Breast epithelium (tissue), 4 donors: Measurements from ENCODE around the gene REPS1. TPM values are rescaled to one million over a fixed set of nuclear protein-coding genes. Genes with fewer than 3 reads are reported as not detected.

ENCODE experiments used
- DNase-seq, 2 donors: peaks; one replicate each; pipeline ENCODE4 v3.0.0-alpha.2; 2019; ENCODE audit warnings: low spot score in 2 of 2
- H3K27ac ChIP-seq, 2 donors: fragments of 200-600 bp; sonication (generic) in 1 of 2; one replicate each; pipeline ENCODE4 v1.5.1; 2016 to 2019; ENCODE audit warnings: mild to moderate bottlenecking in 1 of 2
- H3K27me3 ChIP-seq, 2 donors: fragments of 200-600 bp; sonication (generic) in 1 of 2; one replicate each; pipeline versions ENCODE4 v1.5.1 to v1.6.0; 2017 to 2019; ENCODE audit warnings: control low read depth in 1 of 2, mild to moderate bottlenecking in 1 of 2
- H3K36me3 ChIP-seq: fragments of 200-600 bp; one replicate; pipeline ENCODE4 v1.5.1; 2019
- H3K4me1 ChIP-seq, 2 donors: fragments of 200-600 bp; sonication (generic); one replicate each; pipeline ENCODE4 v1.5.1; 2016 to 2019; ENCODE audit warnings: control low read depth in 1 of 2
- H3K4me3 ChIP-seq, 3 donors: fragments of 200-600 bp; sonication (generic); 1 replicate in 2 of 3; 2 replicates in 1 of 3; pipeline ENCODE4 v1.5.1; 2016 to 2019; ENCODE audit warnings: mild to moderate bottlenecking in 3 of 3, moderate library complexity in 2 of 3
- H3K9me3 ChIP-seq, 2 donors: fragments of 200-600 bp; sonication (generic) in 1 of 2; one replicate each; pipeline ENCODE4 v1.5.1; 2016 to 2019; ENCODE audit warnings: control low read depth in 1 of 2
- CTCF ChIP-seq, 3 donors: fragments of 450-650 bp; IDR thresholded peaks; one replicate each; pipeline ENCODE4 v1.5.1; 2016 to 2017; ENCODE audit warnings: antibody characterized with exemption in 3 of 3, mild to moderate bottlenecking in 3 of 3, moderate library complexity in 3 of 3
- POLR2A ChIP-seq: fragments of 450-650 bp; IDR thresholded peaks from one replicate; pipeline ENCODE4 v1.6.1; 2016; ENCODE audit warnings: antibody characterized with exemption, mild to moderate bottlenecking, moderate library complexity
- POLR2AphosphoS5 ChIP-seq, 3 donors: sonication (generic); formaldehyde crosslinking; IDR thresholded peaks; one replicate each; pipeline ENCODE4 v1.6.1; 2017; ENCODE audit warnings: antibody characterized with exemption in 3 of 3
- intact Hi-C: fragments of 100-400 bp; cut with DNase I; formaldehyde crosslinking; loops from one replicate; pipeline ENCODE4 v1.15.1; 2023; ENCODE audit warnings: low total_unique reads
- total RNA-seq, 3 donors: library from RNA; depleted of rRNA; stranded (reverse); fragments of >200 nt; gene quantifications; one replicate each; pipeline ENCODE4 v1.1.0, GENCODE V29; 2016

REPS1 gene
- total RNA-seq, 3 donors from 2014 or later = 40.5 to 79.9 (median 66.5) TPM

- Histone ChIP-seq H3K4me1 (no peaks in the 10 kb centered on the region), H3K36me3 (no peaks in the 10 kb centered on the region), H3K9me3 (no peaks in the 10 kb centered on the region), H3K4me3 (no peak overlapping the region), H3K27ac (no peak overlapping the region), H3K27me3 (no peaks in the 10 kb centered on the region)
- no peak for DNase-seq
- intact Hi-C loops = no loop called here
- TF ChIP-seq POLR2A = no peak
- no peak for TF ChIP-seq CTCF (IDR thresholded peaks at IDR 0.05)
- no peak for TF ChIP-seq POLR2AphosphoS5 (IDR thresholded peaks at IDR 0.05)
These were observed 23.9 kb upstream of the REPS1 start for GRCh38 chr6:139011980-139012379.

- intact Hi-C loops = no loop called here
- Histone ChIP-seq H3K4me1 (no peaks in the 10 kb centered on the region), H3K27me3 (no peaks in the 10 kb centered on the region), H3K36me3 (no peaks in the 10 kb centered on the region), H3K9me3 (no peaks in the 10 kb centered on the region), H3K4me3 (no peak overlapping the region), H3K27ac (no peak overlapping the region)
- TF ChIP-seq POLR2AphosphoS5 (IDR thresholded peaks at IDR 0.05) = no peak
- TF ChIP-seq CTCF (IDR thresholded peaks at IDR 0.05) = no peak
- TF ChIP-seq POLR2A = no peak
- DNase-seq = no peak
These were observed 22.6 kb upstream of the REPS1 start for GRCh38 chr6:139010674-139011073.

- Histone ChIP-seq H3K27ac (no peak overlapping the region), H3K9me3 (no peaks in the 10 kb centered on the region), H3K4me3 (no peak overlapping the region), H3K27me3 (no peaks in the 10 kb centered on the region), H3K36me3 (no peaks in the 10 kb centered on the region), H3K4me1 (no peaks in the 10 kb centered on the region)
- intact Hi-C loops = no loop called here
- DNase-seq = no peak
- TF ChIP-seq CTCF (IDR thresholded peaks at IDR 0.05) (no peak), POLR2AphosphoS5 (IDR thresholded peaks at IDR 0.05) (no peak), POLR2A (no peak)
These were observed 20.1 kb upstream of the REPS1 start for GRCh38 chr6:139008117-139008516.

- H3K27ac ChIP-seq = no peak overlapping the region
- H3K4me3 ChIP-seq = no peak overlapping the region
- no peak for DNase-seq
- no peaks in the 10 kb centered on the region for H3K36me3 ChIP-seq
- no peaks in the 10 kb centered on the region for H3K9me3 ChIP-seq
- TF ChIP-seq POLR2A = no peak
- no peak for TF ChIP-seq CTCF (IDR thresholded peaks at IDR 0.05)
- TF ChIP-seq POLR2AphosphoS5 (IDR thresholded peaks at IDR 0.05) = no peak
- no peaks in the 10 kb centered on the region for H3K4me1 ChIP-seq
- no peaks in the 10 kb centered on the region for H3K27me3 ChIP-seq
- intact Hi-C loops = no loop called here
These were observed 19.4 kb upstream of the REPS1 start for GRCh38 chr6:139007428-139007827.

GRCh38 chr6:139006477-139006876 is 18.4 kb upstream of the REPS1 start:
- Histone ChIP-seq H3K4me3 (no peak overlapping the region), H3K4me1 (no peaks in the 10 kb centered on the region), H3K9me3 (no peaks in the 10 kb centered on the region), H3K27me3 (no peaks in the 10 kb centered on the region), H3K27ac (no peak overlapping the region), H3K36me3 (no peaks in the 10 kb centered on the region)
- intact Hi-C loops = no loop called here
- no peak for TF ChIP-seq POLR2A
- no peak for TF ChIP-seq CTCF (IDR thresholded peaks at IDR 0.05)
- no peak for DNase-seq
